H9 (cell line): ENCODE measurements around the gene EPB41L2. TPM values are rescaled to one million over a fixed set of nuclear protein-coding genes. Genes with fewer than 3 reads are reported as not detected.

Experiments
- DNase-seq: peaks from one replicate; pipeline ENCODE4 v3.0.0-alpha.2; 2017
- H2AFZ ChIP-seq: one replicate; pipeline ENCODE4 v1.6.1; 2013; ENCODE audit warnings: mild to moderate bottlenecking, low read length, control low read depth, moderate library complexity
- H2AK5ac ChIP-seq: 2 replicates; pipeline ENCODE4 v1.6.1; 2013; ENCODE audit warnings: low read length, control low read depth, mixed read lengths; ENCODE audit not compliant: insufficient read length
- H2BK120ac ChIP-seq: one replicate; pipeline ENCODE4 v1.6.1; 2013; ENCODE audit warnings: low read depth, mild to moderate bottlenecking, low read length, control low read depth, inconsistent platforms; ENCODE audit not compliant: poor library complexity, severe bottlenecking
- H2BK12ac ChIP-seq: 2 replicates; pipeline ENCODE4 v1.6.1; 2013; ENCODE audit warnings: low read length, control low read depth, mixed read lengths, low read depth; ENCODE audit not compliant: insufficient read length
- H2BK15ac ChIP-seq: 2 replicates; pipeline ENCODE4 v1.6.1; 2013; ENCODE audit warnings: low read depth, low read length, control low read depth
- H2BK20ac ChIP-seq: one replicate; pipeline ENCODE4 v1.6.1; 2013; ENCODE audit warnings: low read depth, mild to moderate bottlenecking, low read length, control low read depth, inconsistent platforms; ENCODE audit not compliant: poor library complexity, severe bottlenecking
- H2BK5ac ChIP-seq: 2 replicates; pipeline ENCODE4 v1.6.1; 2013; ENCODE audit warnings: low read length, control low read depth, mixed read lengths; ENCODE audit not compliant: insufficient read length
- H3K14ac ChIP-seq: 2 replicates; pipeline ENCODE4 v1.6.1; 2013; ENCODE audit warnings: low read length, control low read depth; ENCODE audit not compliant: insufficient read depth
- H3K18ac ChIP-seq: 2 replicates; pipeline ENCODE4 v1.6.1; 2013; ENCODE audit warnings: low read depth, mild to moderate bottlenecking, mixed read lengths, low read length, control low read depth; ENCODE audit not compliant: insufficient read length
- H3K23ac ChIP-seq: 2 replicates; pipeline ENCODE4 v1.6.1; 2013; ENCODE audit warnings: low read length, control low read depth, mixed read lengths, low read depth; ENCODE audit not compliant: insufficient read length
- H3K23me2 ChIP-seq: 2 replicates; pipeline ENCODE4 v1.6.1; 2013; ENCODE audit warnings: low read depth, mild to moderate bottlenecking, mixed read lengths, low read length, control low read depth; ENCODE audit not compliant: insufficient read length, poor library complexity, severe bottlenecking
- H3K27ac ChIP-seq: 2 replicates; pipeline ENCODE4 v1.5.1; 2013; ENCODE audit warnings: low read length, control low read depth, mixed read lengths, low read depth; ENCODE audit not compliant: insufficient read length
- H3K27me3 ChIP-seq: 2 replicates; pipeline ENCODE4 v1.6.1; 2013; ENCODE audit warnings: low read length, control low read depth, inconsistent platforms; ENCODE audit not compliant: insufficient read depth
- H3K4ac ChIP-seq: 2 replicates; pipeline ENCODE4 v1.6.1; 2013; ENCODE audit warnings: low read depth, mild to moderate bottlenecking, control low read depth, inconsistent platforms, low read length, moderate library complexity
- H3K4me1 ChIP-seq: 2 replicates; pipeline ENCODE4 v1.6.1; 2013; ENCODE audit warnings: low read length, control low read depth, inconsistent platforms; ENCODE audit not compliant: insufficient read depth
- H3K4me2 ChIP-seq: 2 replicates; pipeline ENCODE4 v1.6.1; 2013; ENCODE audit warnings: low read length, control low read depth, mixed read lengths; ENCODE audit not compliant: insufficient read length, insufficient read depth
- H3K56ac ChIP-seq: 2 replicates; pipeline ENCODE4 v1.6.1; 2013; ENCODE audit warnings: low read depth, mild to moderate bottlenecking, mixed read lengths, low read length, control low read depth; ENCODE audit not compliant: insufficient read length
- H3K79me1 ChIP-seq: 2 replicates; pipeline ENCODE4 v1.6.1; 2013; ENCODE audit warnings: low read depth, mild to moderate bottlenecking, moderate library complexity, low read length, control low read depth, inconsistent platforms; ENCODE audit not compliant: insufficient read depth, poor library complexity, severe bottlenecking
- H3K79me2 ChIP-seq: 2 replicates; pipeline ENCODE4 v1.6.1; 2013; ENCODE audit warnings: low read length, control low read depth, inconsistent platforms; ENCODE audit not compliant: insufficient read depth
- H3K9ac ChIP-seq: 2 replicates; pipeline ENCODE4 v1.6.1; 2013; ENCODE audit warnings: low read length, control low read depth, mixed read lengths; ENCODE audit not compliant: insufficient read length; ENCODE audit errors: extremely low read depth
- H3K9me3 ChIP-seq: one replicate; pipeline ENCODE4 v1.6.1; 2013; ENCODE audit warnings: low read depth, low read length, inconsistent platforms; ENCODE audit not compliant: control insufficient read depth
- H3T11ph ChIP-seq: one replicate; pipeline ENCODE4 v1.6.1; 2013; ENCODE audit warnings: mild to moderate bottlenecking, low read length, control low read depth, inconsistent platforms
- H4K20me1 ChIP-seq: one replicate; pipeline ENCODE4 v1.6.1; 2013; ENCODE audit not compliant: control insufficient read depth, insufficient read length, insufficient read depth
- H4K5ac ChIP-seq: 2 replicates; pipeline ENCODE4 v1.6.1; 2013; ENCODE audit warnings: low read depth, mild to moderate bottlenecking, mixed read lengths, low read length, control low read depth; ENCODE audit not compliant: insufficient read length
- H4K8ac ChIP-seq: replicated peaks from 2 replicates; pipeline ENCODE4 v1.6.1; 2013; ENCODE audit warnings: low read length, control low read depth, mixed read lengths, low read depth; ENCODE audit not compliant: insufficient read length
- H4K91ac ChIP-seq: 2 replicates; pipeline ENCODE4 v1.6.1; 2013; ENCODE audit warnings: low read depth, mild to moderate bottlenecking, moderate library complexity, mixed read lengths, low read length, control low read depth; ENCODE audit not compliant: insufficient read length
- H3K27ac Mint-ChIP-seq, 3 experiments: 2 replicates in 2 of 3; 3 replicates in 1 of 3; pipeline ENCODE4 v1.8.0; 2020 to 2021; ENCODE audit warnings: mixed read lengths in 3 of 3, mild to moderate bottlenecking in 1 of 3, moderate library complexity in 1 of 3
- H3K27me3 Mint-ChIP-seq: 2 replicates; pipeline ENCODE4 v1.8.0; 2021; ENCODE audit warnings: low read depth, mild to moderate bottlenecking, moderate library complexity, mixed read lengths
- H3K36me3 Mint-ChIP-seq, 3 experiments: 2 replicates in 2 of 3; 3 replicates in 1 of 3; pipeline ENCODE4 v1.8.0; 2020 to 2021; ENCODE audit warnings: low read depth in 3 of 3, mixed read lengths in 3 of 3; ENCODE audit not compliant: insufficient read depth in 1 of 3
- H3K4me1 Mint-ChIP-seq, 2 experiments: 2 replicates each; pipeline ENCODE4 v1.8.0; 2020; ENCODE audit warnings: mixed read lengths in 2 of 2
- H3K4me3 Mint-ChIP-seq, 2 experiments: 2 replicates in 1 of 2; 3 replicates in 1 of 2; pipeline ENCODE4 v1.8.0; 2020 to 2021; ENCODE audit warnings: mild to moderate bottlenecking in 2 of 2, mixed read lengths in 2 of 2, moderate library complexity in 1 of 2
- H3K9me3 Mint-ChIP-seq, 2 experiments: 2 replicates in 1 of 2; 3 replicates in 1 of 2; pipeline ENCODE4 v1.8.0; 2020; ENCODE audit warnings: mild to moderate bottlenecking in 2 of 2, mixed read lengths in 2 of 2, moderate library complexity in 1 of 2
- WGBS: extraction: QIAGEN DNeasy Blood & Tissue Kit; methylation state at CpG from one replicate; pipeline ENCODE4 v1.1.7; 2013; ENCODE audit warnings: missing lambda C conversion rate, low lambda C conversion rate, mixed read lengths; ENCODE audit not compliant: insufficient read length; ENCODE audit errors: extremely low coverage; 5-methylcytosine and 5-hydroxymethylcytosine counted together
- total RNA-seq: library from RNA; stranded (reverse); gene quantifications from 2 replicates; pipeline ENCODE4 v1.2.1, GENCODE V29; 2021
- TF ChIP-seq, protein P1 (sequence below): fragments of 200-600 bp; sonication (generic); conservative IDR thresholded peaks from 3 replicates; pipeline ENCODE4 v1.8.0; 2021; ENCODE audit warnings: antibody characterized with exemption, mild to moderate bottlenecking

EPB41L2 gene
- total RNA-seq, 1 experiment from 2014 or later: 90.2 TPM

DNA sequence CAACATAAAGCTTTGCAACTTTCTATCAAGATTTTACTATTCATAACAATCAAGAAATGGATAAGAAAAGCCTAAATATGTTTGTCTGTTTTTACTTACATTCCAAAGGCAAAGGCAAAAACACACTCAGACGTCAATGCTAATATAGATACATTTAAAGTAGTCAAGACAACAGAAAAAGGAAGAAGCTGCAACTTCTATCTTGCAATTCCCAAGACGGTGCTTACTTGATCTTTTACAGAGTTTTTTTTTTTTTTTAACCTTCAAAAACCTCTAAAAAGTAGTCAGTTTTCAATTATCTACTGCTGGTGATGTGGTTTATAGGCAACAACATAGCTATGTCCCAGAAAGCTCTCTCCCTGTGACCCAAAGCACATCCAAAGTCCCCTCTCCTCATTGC, 58.1 kb downstream of the EPB41L2 start:
- Histone ChIP-seq H4K20me1 (no peaks in the 10 kb centered on the region), H3K23ac (no peak overlapping the region), H3T11ph (no peak overlapping the region), H3K4ac (no peak overlapping the region), H3K27me3 (no peaks in the 10 kb centered on the region), H4K91ac (no peak overlapping the region), H3K23me2 (no peaks in the 10 kb centered on the region), H3K79me1 (peaks cover 3% of the 10 kb centered on the region), H3K9me3 (peaks cover 24% of the 10 kb centered on the region), H3K56ac (no peak overlapping the region), H2BK12ac (no peak overlapping the region), H2AK5ac (no peak overlapping the region), H2BK120ac (no peak overlapping the region), H2AFZ (no peak overlapping the region), H4K8ac (no peak overlapping the region), H3K79me2 (peaks cover 10% of the 10 kb centered on the region), H4K5ac (no peak overlapping the region), H3K4me2 (no peak overlapping the region), H2BK20ac (no peak overlapping the region), H3K14ac (no peak overlapping the region), H3K9ac (no peak overlapping the region), H2BK15ac (no peak overlapping the region), H2BK5ac (no peak overlapping the region), H3K4me1 (peaks cover 10% of the 10 kb centered on the region), H3K18ac (no peak overlapping the region), H3K27ac (no peak overlapping the region)
- peak overlapping the region; percentile 11 to 70 (median 45); a peak in 6 of 7 replicates for H3K27ac Mint-ChIP-seq
- TF ChIP-seq, protein P1, sequence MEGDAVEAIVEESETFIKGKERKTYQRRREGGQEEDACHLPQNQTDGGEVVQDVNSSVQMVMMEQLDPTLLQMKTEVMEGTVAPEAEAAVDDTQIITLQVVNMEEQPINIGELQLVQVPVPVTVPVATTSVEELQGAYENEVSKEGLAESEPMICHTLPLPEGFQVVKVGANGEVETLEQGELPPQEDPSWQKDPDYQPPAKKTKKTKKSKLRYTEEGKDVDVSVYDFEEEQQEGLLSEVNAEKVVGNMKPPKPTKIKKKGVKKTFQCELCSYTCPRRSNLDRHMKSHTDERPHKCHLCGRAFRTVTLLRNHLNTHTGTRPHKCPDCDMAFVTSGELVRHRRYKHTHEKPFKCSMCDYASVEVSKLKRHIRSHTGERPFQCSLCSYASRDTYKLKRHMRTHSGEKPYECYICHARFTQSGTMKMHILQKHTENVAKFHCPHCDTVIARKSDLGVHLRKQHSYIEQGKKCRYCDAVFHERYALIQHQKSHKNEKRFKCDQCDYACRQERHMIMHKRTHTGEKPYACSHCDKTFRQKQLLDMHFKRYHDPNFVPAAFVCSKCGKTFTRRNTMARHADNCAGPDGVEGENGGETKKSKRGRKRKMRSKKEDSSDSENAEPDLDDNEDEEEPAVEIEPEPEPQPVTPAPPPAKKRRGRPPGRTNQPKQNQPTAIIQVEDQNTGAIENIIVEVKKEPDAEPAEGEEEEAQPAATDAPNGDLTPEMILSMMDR: no peak
- no peaks in the 10 kb centered on the region; the same call in 1 of the 2 replicates for H3K27me3 Mint-ChIP-seq
- WGBS: no CpG with 5 or more reads among the region's 2 CpGs
- peaks cover 34 to 35% of the 10 kb centered on the region in 2 experiments for H3K9me3 Mint-ChIP-seq
- no peak overlapping the region for H3K4me3 Mint-ChIP-seq
- H3K4me1 Mint-ChIP-seq: peaks cover 44 to 50% of the 10 kb centered on the region in 2 experiments
- DNase-seq: no peak
- H3K36me3 Mint-ChIP-seq: peaks cover 34 to 36% (median 34%) of the 10 kb centered on the region in 3 experiments
